GDM1 (cell line): ENCODE results near the gene BEST3.

Experiments used
- DNase-seq: peaks from one replicate; lab custom pipeline; 2025; lab: John Stamatoyannopoulos, UW

The BEST3 gene

DNA sequence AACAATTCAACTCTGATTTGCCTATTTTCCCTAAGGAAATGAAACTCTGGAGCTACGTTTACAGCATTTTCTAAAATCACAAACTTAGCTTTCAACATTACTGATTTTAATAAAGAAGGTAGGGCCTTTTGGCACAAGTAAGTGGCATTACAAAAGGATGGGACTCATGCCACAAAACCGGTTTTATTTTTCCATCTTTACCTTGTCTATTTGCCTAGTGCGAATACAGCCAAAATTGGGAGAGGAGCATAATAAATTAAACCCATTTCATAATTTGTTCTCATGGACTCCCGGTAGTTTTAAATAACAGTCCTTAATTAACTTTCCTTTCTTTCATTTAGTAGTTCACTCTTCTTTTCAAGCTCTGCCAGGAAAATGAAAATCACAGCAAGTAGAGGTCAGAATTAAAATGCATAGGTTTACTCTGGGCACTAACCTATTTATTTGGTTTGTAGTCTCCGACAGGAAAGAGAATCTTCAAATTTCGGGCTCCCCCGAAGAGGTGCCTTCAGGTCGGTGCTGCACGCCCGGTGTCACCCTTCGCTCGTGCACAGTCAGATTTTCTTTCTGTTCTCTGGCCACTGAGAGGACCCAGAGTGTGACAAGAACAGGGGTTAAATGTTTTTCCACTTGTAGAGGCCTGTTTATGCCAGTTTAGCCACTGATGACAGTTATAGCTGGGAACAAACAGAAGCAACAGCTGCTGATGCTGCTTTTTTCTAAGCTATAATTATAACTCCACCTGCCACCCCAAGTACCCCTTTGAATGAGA, at the start of gene BEST3:
TSS of gene BEST3 (minus strand) at position 535 of the 772 bp plus-strand sequence. CDS start 1,505 bp downstream, outside the sequence.
- DNase-seq = no peak

- DNase-seq = no peak
Measured at GRCh38 chr12:69744109-69744508, 45.0 kb upstream of the BEST3 start.

- DNase-seq = peak; percentile 20
Measured at GRCh38 chr12:69739287-69740191, 40.4 kb upstream of the BEST3 start.

DNA sequence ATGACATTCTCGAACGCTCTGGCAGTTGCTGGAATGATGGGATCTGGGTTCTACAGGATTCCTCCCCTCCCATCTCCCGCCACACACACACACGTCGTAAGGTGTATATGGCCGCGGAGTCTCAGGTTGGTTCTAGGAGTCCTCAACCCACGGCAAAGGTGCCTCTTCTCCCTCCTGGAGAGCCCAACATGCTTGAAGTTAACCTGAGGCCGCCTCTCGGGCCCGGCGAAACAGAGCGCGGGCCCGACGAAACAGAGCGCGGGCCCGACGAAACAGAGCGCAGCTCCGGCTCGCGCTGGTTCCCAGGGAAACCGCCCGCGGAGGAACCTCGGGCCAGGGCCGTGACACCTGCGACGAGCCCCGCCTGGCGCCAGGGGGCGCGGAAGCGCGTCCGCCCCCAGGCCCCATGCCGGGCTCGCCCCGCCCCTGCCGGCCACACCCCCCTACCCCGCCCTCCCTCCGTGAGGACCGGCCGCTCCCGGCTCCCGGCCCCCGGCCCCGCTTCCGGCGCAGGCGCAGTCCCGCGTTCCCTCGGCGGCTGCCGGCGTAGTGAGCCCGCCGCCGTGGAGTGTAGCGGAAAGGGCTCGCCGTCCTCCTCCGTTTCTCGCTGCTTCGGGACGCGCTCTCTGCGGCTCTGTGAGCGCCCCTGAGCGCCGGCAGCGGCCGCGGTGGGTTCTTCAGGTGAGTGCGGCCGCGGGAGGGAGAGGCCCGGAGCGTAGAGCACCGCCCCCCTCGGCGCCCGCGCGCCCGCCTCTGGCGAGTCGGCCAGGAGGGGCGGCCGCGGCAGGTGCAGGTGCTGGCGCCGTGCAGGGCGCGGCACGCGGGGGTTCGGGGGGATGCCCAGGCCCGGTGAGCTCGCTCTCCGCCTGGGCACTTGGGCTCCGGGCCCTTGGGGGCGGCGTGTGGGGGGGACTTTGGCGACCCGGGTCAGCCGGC, 39.5 kb upstream of the BEST3 start, which contains the start of gene RAB3IP:
TSS of gene RAB3IP (plus strand) at position 510 of the 936 bp plus-strand sequence. CDS start 16,549 bp downstream, outside the sequence.
- DNase-seq = peak; percentile 75

DNA sequence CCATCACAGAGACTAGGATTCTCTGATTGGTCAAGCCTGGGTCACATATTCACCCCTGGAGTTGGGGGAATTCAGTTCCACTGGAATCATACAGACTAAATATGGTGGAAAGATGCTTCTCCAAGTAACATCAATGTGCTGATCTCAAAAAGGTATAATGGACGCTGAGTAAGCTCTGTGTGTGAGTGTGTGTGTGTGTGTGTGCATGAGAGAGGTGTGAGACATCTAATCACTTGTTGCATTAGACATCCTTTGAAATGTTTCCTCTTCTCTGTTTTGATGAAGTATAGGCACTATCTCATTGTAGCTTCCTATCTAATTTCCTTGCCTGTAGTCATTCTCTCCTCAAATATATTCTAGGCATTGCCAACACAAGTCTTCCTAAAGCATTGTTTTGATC, 34.5 kb upstream of the BEST3 start:
- DNase-seq = no peak

- no peak for DNase-seq
Measured at GRCh38 chr12:69732088-69732487, 33.0 kb upstream of the BEST3 start.

GRCh38 chr12:69726922-69727321, 27.8 kb upstream of the BEST3 start:
- DNase-seq = no peak

DNA sequence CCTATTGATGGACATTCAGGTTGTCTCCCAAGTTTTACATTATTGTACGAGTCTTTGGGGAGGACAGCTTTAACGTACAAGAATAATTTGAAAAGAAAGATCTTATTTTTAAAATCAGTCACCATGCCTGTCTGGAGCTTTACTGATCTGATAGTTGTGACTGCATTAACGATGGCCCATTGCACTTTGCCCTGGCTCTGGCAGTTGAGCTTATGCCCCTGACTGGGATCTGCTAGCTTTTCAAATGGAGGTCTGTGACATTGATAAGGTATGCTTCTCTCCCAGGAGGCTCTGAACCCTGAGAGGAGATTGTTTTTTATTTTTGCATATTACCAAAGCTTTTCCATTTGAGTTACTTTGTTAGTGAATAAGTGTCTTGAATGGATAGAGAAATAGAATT, 21.6 kb upstream of the BEST3 start:
- DNase-seq = no peak

GRCh38 chr12:69719336-69720316, 20.5 kb upstream of the BEST3 start:
- no peak for DNase-seq

GRCh38 chr12:69714542-69714941, 15.4 kb upstream of the BEST3 start:
- DNase-seq = no peak

DNA sequence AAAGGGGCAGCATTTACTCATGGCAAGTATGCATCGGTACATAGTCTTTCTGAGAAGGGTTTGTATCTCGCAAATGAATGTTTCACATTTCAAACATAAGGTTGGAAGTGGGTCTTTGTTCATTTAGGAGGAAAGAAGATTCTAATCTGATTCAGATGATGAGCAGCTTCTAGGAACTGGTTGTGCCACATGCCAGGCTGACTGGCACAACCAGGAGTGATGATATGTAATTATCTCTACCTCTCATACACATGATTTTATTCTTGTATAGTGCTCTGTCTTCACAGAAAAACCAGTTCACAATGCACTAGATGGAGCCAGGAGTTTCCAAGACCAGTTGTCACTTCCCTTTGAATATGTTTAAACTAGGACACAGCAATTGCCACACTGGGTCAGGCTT, 13.7 kb upstream of the BEST3 start:
- no peak for DNase-seq

DNA sequence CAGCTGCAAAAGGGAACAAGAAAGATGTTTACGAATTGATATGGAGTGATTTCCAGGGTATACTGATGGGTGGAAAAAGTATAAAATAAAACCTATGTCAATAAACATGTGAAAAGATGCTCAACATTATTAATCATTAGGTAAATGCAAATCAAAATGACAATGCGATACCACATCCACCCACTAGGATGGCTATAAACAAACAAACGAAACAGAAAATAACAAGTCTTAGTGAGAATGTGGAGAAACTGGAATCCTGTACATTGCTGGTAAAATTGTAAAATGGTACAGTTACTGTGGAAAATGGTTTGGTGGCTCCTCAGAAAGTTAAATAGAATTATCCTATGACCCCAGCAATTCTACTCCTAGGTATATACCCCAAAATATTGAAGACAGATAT, 9.5 kb upstream of the BEST3 start:
- DNase-seq = no peak

DNA sequence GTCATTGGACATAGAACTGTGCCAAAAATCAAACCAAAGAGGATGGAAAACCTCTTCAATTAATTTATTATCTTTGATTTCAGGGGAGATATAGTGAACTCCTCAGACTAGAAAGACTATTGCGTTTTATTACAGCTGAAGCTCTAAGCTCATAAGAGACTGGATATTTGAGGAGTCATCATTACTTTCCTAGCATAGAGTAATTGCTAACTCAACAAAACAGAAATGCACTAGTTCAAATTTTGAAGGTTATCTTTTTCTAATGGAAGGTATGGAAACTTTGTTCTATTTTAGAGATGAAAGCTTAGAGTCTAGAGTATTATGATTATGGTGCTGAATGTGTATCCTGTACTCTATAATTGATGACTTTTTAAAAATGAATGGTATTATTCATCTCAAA, 5.3 kb upstream of the BEST3 start:
- no peak for DNase-seq

DNA sequence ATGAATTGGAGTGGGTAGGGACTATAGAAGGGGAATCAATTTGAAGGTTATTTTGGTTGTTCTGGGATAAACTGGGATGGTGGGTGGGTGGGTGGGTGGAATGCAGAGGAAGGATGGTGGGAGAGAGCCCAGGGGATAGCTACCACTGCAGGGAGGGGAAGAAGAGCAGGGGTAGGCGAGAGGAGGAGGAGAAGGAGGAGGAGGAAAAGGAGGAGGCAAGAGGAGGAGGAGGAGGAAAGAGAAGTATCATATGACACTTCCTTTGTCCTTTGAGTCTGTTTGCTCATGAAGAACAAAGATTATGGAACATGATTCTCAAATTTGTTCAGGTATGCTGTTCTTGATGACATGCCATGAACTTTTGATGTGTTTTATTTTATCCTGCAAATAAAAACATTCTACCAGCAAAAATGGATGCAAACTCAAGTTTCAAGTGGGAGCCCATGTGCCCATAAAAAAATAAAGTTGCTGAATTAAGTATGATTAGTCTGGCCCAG, 4.1 kb upstream of the BEST3 start:
- no peak for DNase-seq

- no peak for DNase-seq
Measured at GRCh38 chr12:69701826-69702225, 2.7 kb upstream of the BEST3 start.

- DNase-seq = no peak
Measured at GRCh38 chr12:69698054-69698453, 1.0 kb downstream of the BEST3 start.

GRCh38 chr12:69694123-69694522, 5.0 kb downstream of the BEST3 start:
- no peak for DNase-seq

DNA sequence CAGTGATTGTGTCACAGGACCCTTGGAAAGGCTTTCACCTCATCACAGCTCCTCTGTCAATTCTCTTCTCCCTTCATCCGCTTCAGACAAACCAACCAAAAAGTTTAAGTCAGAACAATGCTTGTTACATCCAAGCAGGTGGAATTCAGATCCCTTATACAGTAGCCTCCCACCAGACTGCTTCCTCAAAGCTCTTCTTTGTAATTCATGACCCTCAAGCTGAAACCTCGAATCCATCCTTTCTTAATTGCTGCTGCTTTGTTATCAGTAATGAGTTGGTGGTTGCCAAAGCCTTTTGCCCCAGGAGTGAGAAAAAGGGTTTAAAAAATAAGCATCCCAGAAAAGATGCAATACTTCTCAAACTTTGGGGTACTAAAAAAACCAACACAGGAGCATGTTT, 9.5 kb downstream of the BEST3 start:
- no peak for DNase-seq

- DNase-seq = peak; percentile 43
Measured at GRCh38 chr12:69688471-69689427, 10.4 kb downstream of the BEST3 start.
